HepG2 (cell line): ENCODE results near the gene PCDHGA7. TPM values are rescaled to one million over a fixed set of nuclear protein-coding genes. Genes with fewer than 3 reads are reported as not detected.

Experiments
- ATAC-seq: fragments of 200-7000 bp; cut with Tn5 transposase; 3 replicates; pipeline ENCODE4 v1.9.1; 2020; ENCODE audit warnings: mild to moderate bottlenecking, moderate library complexity
- BruUV-seq: library from RNA; stranded (reverse); fragments of 400-500 nt; replicated peaks from 2 replicates; lab custom pipeline; 2021; lab: Mats Ljungman, UMichigan
- CTCF ChIA-PET: fragments of 300-600 bp; formaldehyde crosslinking; extraction: SDS; loops from one replicate; lab custom pipeline; 2021; ENCODE audit warnings: low total read pairs, inconsistent platforms, low intra/inter-chr PET ratio; lab: Yijun Ruan, JAX
- POLR2A ChIA-PET: fragments of 350-600 bp; sonication (Branson Sonifier 250); formaldehyde crosslinking; loops from one replicate; lab custom pipeline; 2020; ENCODE audit warnings: antibody characterized with exemption, inconsistent platforms; lab: Yijun Ruan, JAX
- DNase-seq: peaks from one replicate; pipeline ENCODE4 v3.0.0-alpha.2; 2015; ENCODE audit warnings: low spot score
- FAIRE-seq: peaks from 3 replicates; lab custom pipeline; 2011; peaks lifted over from hg19 to GRCh38; lab: Jason Lieb, UNC
- H2AFZ ChIP-seq: one replicate; pipeline ENCODE4 v1.6.1; 2011; ENCODE audit warnings: low read length, inconsistent platforms
- H3K27ac ChIP-seq: fragments of 300-600 bp; 3 replicates; pipeline ENCODE4 v1.8.0; 2011; ENCODE audit warnings: mixed run types, mild to moderate bottlenecking, mixed read lengths, low read length, inconsistent platforms; ENCODE audit not compliant: insufficient read depth; ENCODE audit errors: extremely low read length
- H3K27me3 ChIP-seq, 2 experiments: fragments of 200-600 bp in 1 of 2; 2 replicates in 1 of 2; 3 replicates in 1 of 2; pipeline versions ENCODE4 v1.6.0 to v1.8.0; 2011; ENCODE audit warnings: low read length in 2 of 2, mild to moderate bottlenecking in 2 of 2, moderate library complexity in 2 of 2, inconsistent platforms in 1 of 2; ENCODE audit not compliant: insufficient read depth in 2 of 2, control insufficient read depth in 1 of 2
- H3K36me3 ChIP-seq, 2 experiments: fragments of 200-600 bp in 1 of 2; replicated peaks in 1 of 2; 2 replicates in 1 of 2; 3 replicates in 1 of 2; pipeline versions ENCODE4 v1.5.1 to v1.8.0; 2011; ENCODE audit warnings: low read length in 2 of 2, inconsistent platforms in 1 of 2; ENCODE audit not compliant: insufficient read depth in 2 of 2, control insufficient read depth in 1 of 2
- H3K4me1 ChIP-seq: 2 replicates; pipeline ENCODE4 v1.5.1; 2012; ENCODE audit warnings: low read length, inconsistent platforms; ENCODE audit not compliant: insufficient read depth
- H3K4me2 ChIP-seq: 2 replicates; pipeline ENCODE4 v1.6.0; 2011; ENCODE audit warnings: low read depth, low read length, inconsistent platforms
- H3K4me3 ChIP-seq, 3 experiments: fragments of 200-600 bp in 1 of 3; sonication (generic), shearing (Covaris generic) in 1 of 3; replicated peaks in 1 of 3; 2 replicates each; pipeline ENCODE4 v1.5.1; 2011 to 2016; ENCODE audit warnings: low read length in 3 of 3, inconsistent platforms in 2 of 3, low read depth in 2 of 3, mild to moderate bottlenecking in 2 of 3, control low read depth in 1 of 3, mixed read lengths in 1 of 3; ENCODE audit not compliant: insufficient read depth in 1 of 3
- H3K79me2 ChIP-seq: one replicate; pipeline ENCODE4 v1.6.1; 2011; ENCODE audit warnings: low read length, inconsistent platforms; ENCODE audit not compliant: insufficient read depth
- H3K9ac ChIP-seq: 2 replicates; pipeline ENCODE4 v1.6.0; 2011; ENCODE audit warnings: mild to moderate bottlenecking, low read depth, low read length, inconsistent platforms; ENCODE audit not compliant: insufficient read depth
- H3K9me3 ChIP-seq: 2 replicates; pipeline ENCODE4 v1.5.1; 2012; ENCODE audit warnings: mild to moderate bottlenecking, low read length
- H4K20me1 ChIP-seq: 2 replicates; pipeline ENCODE4 v1.6.0; 2011; ENCODE audit warnings: inconsistent platforms, mild to moderate bottlenecking, low read length, moderate library complexity; ENCODE audit not compliant: insufficient read depth
- CEBPB ChIP-seq: IDR thresholded peaks from 2 replicates; pipeline ENCODE4 v1.6.1; 2011; ENCODE audit warnings: low read depth, low read length, improper control_type of control experiment, borderline replicate concordance
- GATA4 ChIP-seq: sonication (generic); IDR thresholded peaks from 2 replicates; pipeline ENCODE4 v1.6.1; 2016; ENCODE audit warnings: antibody characterized with exemption, low read depth, borderline replicate concordance
- HINFP ChIP-seq: sonication (generic); formaldehyde crosslinking; IDR thresholded peaks from 2 replicates; pipeline ENCODE4 v1.4.0; 2020; ENCODE audit warnings: low read depth, mild to moderate bottlenecking, missing genetic modification reagents
- KAT7 ChIP-seq: IDR thresholded peaks from 2 replicates; pipeline ENCODE4 v1.6.1; 2018; ENCODE audit warnings: borderline replicate concordance, missing compliant biosample characterization
- MAZ ChIP-seq, 2 experiments: sonication (generic) in 1 of 2; formaldehyde crosslinking in 1 of 2; IDR thresholded peaks; 2 replicates each; pipeline versions ENCODE4 v1.5.0 to v1.6.1; 2012 to 2020; ENCODE audit warnings: low read depth in 2 of 2, mild to moderate bottlenecking in 2 of 2, borderline replicate concordance in 1 of 2, improper control_type of control experiment in 1 of 2, low read length in 1 of 2, missing genetic modification reagents in 1 of 2, moderate library complexity in 1 of 2
- SNAI1 ChIP-seq: sonication (generic); formaldehyde crosslinking; IDR thresholded peaks from 2 replicates; pipeline ENCODE4 v1.5.0; 2020; ENCODE audit warnings: mild to moderate bottlenecking, missing genetic modification reagents, borderline replicate concordance
- ZFP36 ChIP-seq: fragments of 150-350 bp; IDR thresholded peaks from 2 replicates; pipeline ENCODE4 v1.6.1; 2018; ENCODE audit warnings: borderline replicate concordance, low read length, low read depth; ENCODE audit not compliant: partially characterized antibody
- ZFP37 ChIP-seq: sonication (generic); formaldehyde crosslinking; IDR thresholded peaks from 2 replicates; pipeline ENCODE4 v1.4.0; 2020; ENCODE audit warnings: missing genetic modification reagents, borderline replicate concordance
- ZFP82 ChIP-seq: sonication (generic); formaldehyde crosslinking; IDR thresholded peaks from 2 replicates; pipeline ENCODE4 v1.5.1; 2020; ENCODE audit warnings: mild to moderate bottlenecking, missing genetic modification reagents, borderline replicate concordance
- ZNF280B ChIP-seq: sonication (generic); formaldehyde crosslinking; IDR thresholded peaks from 2 replicates; pipeline ENCODE4 v1.5.0; 2020; ENCODE audit warnings: missing genetic modification reagents, mild to moderate bottlenecking, borderline replicate concordance
- WGBS: methylation state at CpG from one replicate; pipeline ENCODE4 v1.1.6; 2017; ENCODE audit warnings: low lambda C conversion rate; 5-methylcytosine and 5-hydroxymethylcytosine counted together
- in situ Hi-C: cut with HindIII; loops from 2 replicates; pipeline ENCODE4 v1.10.0; 2017; ENCODE audit warnings: low pct_unique_long_range_greater_than_20kb; ENCODE audit not compliant: extremely low pct_ligation_motif_present
- intact Hi-C: fragments of 100-400 bp; cut with micrococcal nuclease; formaldehyde crosslinking; loops from one replicate; pipeline ENCODE4 v1.10.0; 2022; ENCODE audit not compliant: unreplicated experiment
- polyA plus RNA-seq, 8 experiments: library from polyadenylated mRNA; depleted of rRNA in 3 of 8; stranded (reverse) in 7 of 8; unstranded in 1 of 8; fragments of >200 nt; fragmentation: Illumina TruSeq in 4 of 8; extraction: Trizol in 4 of 8; gene quantifications; 2 replicates each; pipeline versions ENCODE4 v1.2.1 to v1.2.3, GENCODE V29; 2011 to 2016; ENCODE audit warnings: low read depth in 4 of 8, missing spikeins in 1 of 8, mixed read lengths in 1 of 8; ENCODE audit not compliant: insufficient read depth in 1 of 8
- total RNA-seq, 5 experiments: library from RNA; depleted of rRNA; stranded (reverse); fragments of >200 nt; fragmentation: Illumina TruSeq; extraction: Trizol; gene quantifications; 2 replicates each; pipeline ENCODE4 v1.2.3, GENCODE V29; 2016; ENCODE audit warnings: low read depth in 1 of 5
- TF ChIP-seq, protein P1 (sequence below): sonication (generic); formaldehyde crosslinking; IDR thresholded peaks from 2 replicates; pipeline ENCODE4 v1.5.0; 2020; ENCODE audit warnings: missing genetic modification reagents

PCDHGA7 gene
- total and polyA plus RNA-seq, 2 of the 13 experiments (the other 11 are each of a cell fraction or from before 2014, with no cell fraction given): 0.11 to 0.31 TPM

DNA sequence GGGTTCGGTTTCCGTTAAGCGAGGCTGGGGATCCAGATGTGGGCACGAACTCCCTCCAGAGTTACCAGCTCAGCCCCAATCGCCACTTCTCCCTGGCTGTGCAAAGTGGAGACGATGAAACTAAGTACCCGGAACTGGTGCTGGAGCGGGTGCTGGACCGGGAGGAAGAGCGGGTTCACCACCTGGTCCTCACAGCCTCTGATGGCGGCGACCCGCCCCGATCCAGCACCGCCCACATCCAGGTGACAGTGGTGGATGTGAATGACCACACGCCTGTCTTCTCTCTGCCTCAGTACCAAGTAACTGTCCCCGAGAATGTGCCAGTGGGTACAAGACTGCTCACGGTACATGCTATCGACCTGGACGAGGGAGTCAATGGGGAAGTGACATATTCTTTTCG is 803 bp downstream of the PCDHGA7 start:
- DNase-seq: no peak
- no peaks in the 10 kb centered on the region for H3K36me3 ChIP-seq
- no peaks in the 10 kb centered on the region for H4K20me1 ChIP-seq
- 68% methylated on average over 17 of the region's 21 CpGs for WGBS
- in situ Hi-C loops: no loop called here
- no peaks in the 10 kb centered on the region for H3K27me3 ChIP-seq
- no peaks in the 10 kb centered on the region; the same call in 1 of the 2 replicates for H3K9me3 ChIP-seq
- no peak for FAIRE-seq
- ChIA-PET POLR2A (no interaction called here), CTCF (no interaction called here)
- no peak overlapping the region for H2AFZ ChIP-seq
- ATAC-seq: no peak
- BruUV-seq: no TSS peak
- no peak overlapping the region for H3K9ac ChIP-seq
- intact Hi-C loops: no loop called here
- no peak overlapping the region for H3K4me3 ChIP-seq
- peaks cover 1% of the 10 kb centered on the region; the same call in 1 of the 2 replicates for H3K4me1 ChIP-seq
- TF ChIP-seq ZFP82 (CRISPR knock-in tag): no peak
- no peak for TF ChIP-seq KAT7 (CRISPR knock-in tag)
- TF ChIP-seq CEBPB: no peak
- no peak for TF ChIP-seq ZFP36
- H3K4me2 ChIP-seq: no peak overlapping the region
- no peak overlapping the region for H3K27ac ChIP-seq
- no peaks in the 10 kb centered on the region for H3K79me2 ChIP-seq

DNA sequence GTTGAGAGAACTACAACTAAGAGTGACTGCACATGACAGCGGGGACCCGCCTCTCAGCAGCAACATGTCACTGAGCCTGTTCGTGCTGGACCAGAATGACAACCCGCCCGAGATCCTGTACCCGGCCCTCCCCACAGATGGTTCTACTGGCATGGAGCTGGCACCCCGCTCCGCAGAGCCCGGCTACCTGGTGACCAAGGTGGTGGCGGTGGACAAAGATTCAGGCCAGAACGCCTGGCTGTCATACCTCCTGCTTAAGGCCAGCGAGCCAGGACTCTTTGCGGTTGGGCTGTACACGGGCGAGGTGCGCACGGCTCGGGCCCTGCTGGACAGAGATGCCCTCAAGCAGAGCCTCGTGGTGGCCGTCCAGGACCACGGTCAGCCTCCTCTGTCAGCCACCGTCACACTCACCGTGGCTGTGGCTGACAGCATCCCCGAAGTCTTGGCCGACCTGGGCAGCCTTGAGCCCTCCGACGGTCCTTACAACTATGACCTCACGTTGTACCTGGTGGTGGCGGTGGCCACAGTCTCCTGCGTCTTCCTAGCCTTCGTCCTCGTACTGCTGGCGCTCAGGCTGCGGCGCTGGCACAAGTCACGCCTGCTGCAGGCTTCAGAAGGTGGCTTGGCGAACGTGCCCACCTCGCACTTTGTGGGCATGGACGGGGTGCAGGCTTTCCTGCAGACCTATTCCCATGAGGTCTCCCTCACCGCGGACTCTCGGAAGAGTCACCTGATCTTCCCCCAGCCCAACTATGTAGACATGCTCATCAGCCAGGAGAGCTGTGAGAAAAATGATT is 2.1 kb downstream of the PCDHGA7 start:
- H2AFZ ChIP-seq: no peak overlapping the region
- BruUV-seq: no TSS peak
- H4K20me1 ChIP-seq: no peaks in the 10 kb centered on the region
- H3K4me1 ChIP-seq: peaks cover 5% of the 10 kb centered on the region; the same call in 1 of the 2 replicates
- 56% methylated on average over 7 of the region's 43 CpGs for WGBS
- DNase-seq (no peak), FAIRE-seq (no peak), ATAC-seq (no peak)
- H3K27ac ChIP-seq: no peak overlapping the region
- no peak overlapping the region for H3K4me2 ChIP-seq
- H3K27me3 ChIP-seq: no peaks in the 10 kb centered on the region
- CTCF ChIA-PET: no interaction called here
- intact Hi-C loops (no loop called here), in situ Hi-C loops (no loop called here)
- no peaks in the 10 kb centered on the region for H3K79me2 ChIP-seq
- POLR2A ChIA-PET: no interaction called here
- H3K4me3 ChIP-seq: no peak overlapping the region
- H3K36me3 ChIP-seq: no peaks in the 10 kb centered on the region
- H3K9ac ChIP-seq: no peak overlapping the region
- H3K9me3 ChIP-seq: peaks cover 10% of the 10 kb centered on the region; the same call in 1 of the 2 replicates
- TF ChIP-seq ZFP37 (CRISPR knock-in tag): no peak
- no peak for TF ChIP-seq GATA4
- TF ChIP-seq HINFP (CRISPR knock-in tag): no peak
- no peak for TF ChIP-seq MAZ (IDR thresholded peaks at IDR 0.05; ENCODE audit: borderline replicate concordance, low read depth, low read length)
- TF ChIP-seq MAZ (CRISPR knock-in tag; IDR thresholded peaks at IDR 0.05; ENCODE audit: low read depth): no peak
- TF ChIP-seq, protein P1, sequence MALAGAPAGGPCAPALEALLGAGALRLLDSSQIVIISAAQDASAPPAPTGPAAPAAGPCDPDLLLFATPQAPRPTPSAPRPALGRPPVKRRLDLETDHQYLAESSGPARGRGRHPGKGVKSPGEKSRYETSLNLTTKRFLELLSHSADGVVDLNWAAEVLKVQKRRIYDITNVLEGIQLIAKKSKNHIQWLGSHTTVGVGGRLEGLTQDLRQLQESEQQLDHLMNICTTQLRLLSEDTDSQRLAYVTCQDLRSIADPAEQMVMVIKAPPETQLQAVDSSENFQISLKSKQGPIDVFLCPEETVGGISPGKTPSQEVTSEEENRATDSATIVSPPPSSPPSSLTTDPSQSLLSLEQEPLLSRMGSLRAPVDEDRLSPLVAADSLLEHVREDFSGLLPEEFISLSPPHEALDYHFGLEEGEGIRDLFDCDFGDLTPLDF (CRISPR knock-in tag): no peak
- no peak for TF ChIP-seq SNAI1 (CRISPR knock-in tag)
- no peak for TF ChIP-seq ZNF280B (CRISPR knock-in tag)
